Activated gamma-delta T cell (primary cell): ENCODE data around the gene NECAB3.

Source experiments
- DNase-seq: peaks from one replicate; lab custom pipeline; 2025; lab: John Stamatoyannopoulos, UW

Gene NECAB3

GRCh38 chr20:33621717-33622400 lies 52.4 kb downstream of the NECAB3 start:
- DNase-seq, result no peak

- no peak for DNase-seq
Observed at GRCh38 chr20:33612001-33612400, 62.2 kb downstream of the NECAB3 start.

- DNase-seq, result no peak
Observed at GRCh38 chr20:33611106-33611505, 63.1 kb downstream of the NECAB3 start.

GRCh38 chr20:33609504-33609903 lies 64.7 kb downstream of the NECAB3 start:
- DNase-seq, result no peak
